GM04503 (cell line): Measurements from ENCODE around the gene WIPF1.
A peak's percentile ranks its signal among the peaks of the same experiment; 100 is the strongest.
"Not testable (repeated sequence)": the region's sequence is repeated elsewhere in the genome, so short reads cannot be mapped to it uniquely, and the experiment has no call there.

ENCODE experiments used
- DNase-seq: peaks from one replicate; pipeline ENCODE4 v3.0.0-alpha.2; 2012; ENCODE audit warnings: low read depth

The WIPF1 gene

DNA sequence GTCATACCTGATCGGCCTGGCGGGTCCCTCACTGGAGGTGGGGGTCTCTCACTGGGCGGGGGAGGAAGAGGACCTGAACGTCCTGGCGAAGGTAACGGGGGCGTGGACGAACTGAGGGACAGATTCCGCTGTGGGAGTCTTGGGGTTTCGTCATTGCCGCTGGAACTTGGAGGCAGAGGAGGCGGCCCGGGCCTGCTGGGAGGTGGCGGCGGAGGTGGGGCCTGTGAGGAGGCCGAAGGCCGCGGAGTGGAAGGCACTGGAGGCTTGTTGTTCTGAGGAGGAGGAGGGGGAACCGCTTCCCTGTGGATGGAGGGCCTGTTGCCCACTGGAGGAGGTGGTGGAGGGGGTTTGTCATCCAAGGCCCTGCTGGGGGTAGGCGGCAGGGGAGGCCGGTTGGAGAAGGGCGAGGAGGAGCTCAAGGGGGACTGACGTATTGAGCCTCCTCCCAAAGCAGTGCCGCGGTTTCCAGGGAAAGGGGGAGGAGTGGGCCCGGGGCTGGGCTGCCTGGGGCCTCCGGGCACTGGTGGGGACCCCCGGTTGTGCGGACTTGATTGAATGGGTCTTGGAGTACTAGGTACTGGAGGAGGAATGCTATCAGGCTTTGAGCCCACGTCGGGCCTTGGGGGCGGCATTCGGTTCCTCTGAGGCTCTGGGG, 25.8 kb downstream of the WIPF1 start:
- no peak for DNase-seq

GRCh38 chr2:174570318-174570958, 27.2 kb downstream of the WIPF1 start:
- DNase-seq, result no peak

- DNase-seq, result no peak
Observed at GRCh38 chr2:174569678-174570077, 27.9 kb downstream of the WIPF1 start.

DNA sequence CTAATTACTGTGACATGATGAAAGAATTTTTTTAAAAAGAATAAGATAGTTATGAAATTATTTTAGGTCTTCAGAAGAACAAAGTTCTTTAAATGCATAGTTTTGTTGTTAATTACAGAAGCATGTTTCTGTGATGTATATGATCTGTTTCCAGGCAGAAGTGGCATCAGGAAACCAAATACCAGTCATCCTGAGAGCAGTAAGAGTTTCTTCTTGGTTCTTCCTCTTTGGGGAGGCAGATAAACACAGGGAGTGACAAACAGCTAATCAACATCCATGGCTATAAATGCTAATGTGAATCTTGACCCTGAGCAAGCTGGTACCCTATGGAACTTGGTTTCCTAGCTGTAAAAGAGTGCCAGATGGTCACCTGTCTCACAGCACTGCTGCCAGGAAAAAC, 29.2 kb downstream of the WIPF1 start:
- no peak for DNase-seq

- no peak for DNase-seq
Observed at GRCh38 chr2:174566871-174567270, 30.7 kb downstream of the WIPF1 start.

GRCh38 chr2:174563530-174564282, 33.9 kb downstream of the WIPF1 start:
- DNase-seq, result no peak

- DNase-seq, result no peak
Observed at GRCh38 chr2:174561972-174562370, 35.6 kb downstream of the WIPF1 start.

- peak; percentile 29 for DNase-seq
Observed at GRCh38 chr2:174561283-174561971, 36.2 kb downstream of the WIPF1 start.

DNA sequence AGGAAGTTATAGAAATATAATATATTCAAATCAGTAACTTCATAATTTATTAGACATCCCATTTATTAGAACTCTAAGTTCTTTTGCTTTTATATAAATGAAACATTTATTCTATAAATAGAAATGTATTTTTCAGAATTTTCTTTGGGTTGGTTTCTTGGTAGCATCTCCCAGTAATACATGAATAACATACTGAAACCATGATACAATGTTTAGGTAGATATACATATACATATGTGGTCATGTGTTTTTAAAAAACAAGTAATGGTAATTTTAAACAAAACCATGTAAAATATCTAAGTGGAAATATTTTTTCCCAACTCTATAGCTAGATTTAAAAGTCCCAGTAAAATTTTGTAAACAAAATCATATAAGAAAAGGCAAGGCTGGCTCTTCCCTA, 36.9 kb downstream of the WIPF1 start:
- no peak for DNase-seq

- DNase-seq, result no peak
Observed at GRCh38 chr2:174555998-174556397, 41.6 kb downstream of the WIPF1 start.

GRCh38 chr2:174554529-174555150, 43.0 kb downstream of the WIPF1 start:
- DNase-seq, result no peak

DNA sequence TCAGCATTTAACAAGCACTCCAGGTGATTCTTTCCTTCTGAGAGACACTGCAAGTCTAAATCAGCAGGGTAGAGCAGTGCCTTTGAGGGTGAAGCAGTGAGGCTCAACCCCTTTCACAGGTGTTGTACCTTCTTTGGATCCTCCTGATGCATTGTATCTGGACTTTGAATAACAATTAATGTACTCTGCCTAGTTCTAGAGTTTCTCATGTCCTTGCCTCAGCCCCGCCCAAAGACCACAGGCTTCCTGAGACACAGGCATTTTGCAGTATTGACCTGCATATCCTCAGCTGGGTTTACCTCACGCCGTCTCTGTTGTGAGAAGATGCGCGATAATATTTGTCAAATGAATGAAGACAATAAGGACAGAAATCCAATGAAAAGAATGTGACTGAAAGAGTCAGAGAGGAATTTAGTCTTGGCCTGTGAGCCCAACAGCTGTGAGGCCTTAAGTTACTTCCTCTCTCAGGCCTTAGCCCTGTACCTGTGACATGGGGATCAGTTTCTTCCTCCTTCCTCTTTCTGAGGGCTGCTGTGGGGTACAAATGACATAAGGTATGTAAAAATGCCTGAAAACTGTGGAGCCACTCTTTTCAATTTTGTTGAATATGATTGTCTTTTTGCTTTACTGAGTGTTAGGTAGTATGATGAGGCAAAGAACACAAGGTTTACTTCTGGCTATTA, 43.7 kb downstream of the WIPF1 start:
- DNase-seq, result no peak

- no peak for DNase-seq
Observed at GRCh38 chr2:174552880-174553279, 44.7 kb downstream of the WIPF1 start.

GRCh38 chr2:174551697-174552096, 45.9 kb downstream of the WIPF1 start:
- no peak for DNase-seq

GRCh38 chr2:174548646-174549045, 49.0 kb downstream of the WIPF1 start:
- not testable (repeated sequence) for DNase-seq

GRCh38 chr2:174548021-174548420, 49.6 kb downstream of the WIPF1 start:
- DNase-seq, result not testable (repeated sequence)

GRCh38 chr2:174546519-174547506, 50.8 kb downstream of the WIPF1 start:
- peak; percentile 19 for DNase-seq

DNA sequence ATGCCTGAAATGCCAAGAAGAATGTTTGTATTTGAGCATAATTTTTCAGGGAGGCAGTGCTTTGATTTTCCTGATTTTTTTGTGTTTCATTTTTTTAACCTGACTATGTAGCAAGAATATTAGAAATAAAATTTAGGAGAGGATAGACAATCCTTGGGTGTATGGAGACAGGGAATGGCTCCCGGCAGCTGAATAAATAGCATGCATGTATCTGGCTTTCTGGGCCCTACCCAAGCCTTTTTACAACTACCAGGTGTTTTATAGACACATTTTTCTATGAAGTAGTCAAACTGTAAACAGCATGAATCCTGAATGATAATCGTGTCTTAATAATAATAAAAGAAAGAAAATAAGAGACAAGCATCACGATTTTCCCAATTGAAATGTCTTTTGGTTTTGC, 52.4 kb downstream of the WIPF1 start:
- no peak for DNase-seq

DNA sequence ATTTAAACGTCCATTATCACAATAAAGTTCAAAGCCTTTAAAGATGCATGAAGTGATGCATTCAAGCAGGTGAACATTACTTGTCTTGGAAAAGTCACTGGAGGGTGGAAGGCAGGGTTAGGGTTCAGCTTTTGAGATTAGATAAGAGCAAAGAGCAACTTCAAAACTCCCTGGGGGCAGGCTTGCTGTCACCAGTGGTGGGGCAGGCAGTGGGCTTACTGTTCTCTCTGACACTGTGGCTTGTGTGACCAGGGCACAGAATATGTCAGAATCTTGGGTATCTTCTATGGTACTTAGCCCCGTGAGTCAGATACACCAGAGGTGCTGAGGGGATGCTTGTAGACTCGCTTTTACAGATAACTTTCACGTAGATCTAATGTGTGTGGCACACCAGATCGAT, 52.8 kb downstream of the WIPF1 start:
- DNase-seq, result no peak

DNA sequence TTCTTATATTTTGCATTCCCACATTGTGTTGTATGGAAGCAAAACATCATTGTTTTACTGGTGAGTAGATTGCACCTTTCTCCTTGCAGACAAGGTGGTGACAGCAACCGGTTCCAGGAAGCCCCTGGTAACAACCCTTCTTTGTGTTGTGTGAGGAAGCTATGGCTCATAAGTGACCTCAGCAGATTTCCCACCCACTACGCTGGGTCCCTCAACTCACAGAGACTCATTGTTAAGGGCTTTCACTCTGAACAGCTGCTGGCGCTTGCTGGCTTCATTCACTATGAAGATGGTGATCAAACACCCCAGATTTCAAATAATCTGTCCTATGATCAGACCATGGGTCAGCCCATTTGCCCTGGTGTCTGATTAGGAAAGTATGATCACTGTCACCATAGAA, 53.4 kb downstream of the WIPF1 start:
- DNase-seq, result no peak
